ENCODE results near the gene GABRA5. TPM values are rescaled to one million over a fixed set of nuclear protein-coding genes. Genes with fewer than 3 reads are reported as not detected.

Gene GABRA5
- total and polyA plus RNA-seq, 2 donors (not counting 1 experiment from before 2014, with no cell fraction given), result not detected

DNA sequence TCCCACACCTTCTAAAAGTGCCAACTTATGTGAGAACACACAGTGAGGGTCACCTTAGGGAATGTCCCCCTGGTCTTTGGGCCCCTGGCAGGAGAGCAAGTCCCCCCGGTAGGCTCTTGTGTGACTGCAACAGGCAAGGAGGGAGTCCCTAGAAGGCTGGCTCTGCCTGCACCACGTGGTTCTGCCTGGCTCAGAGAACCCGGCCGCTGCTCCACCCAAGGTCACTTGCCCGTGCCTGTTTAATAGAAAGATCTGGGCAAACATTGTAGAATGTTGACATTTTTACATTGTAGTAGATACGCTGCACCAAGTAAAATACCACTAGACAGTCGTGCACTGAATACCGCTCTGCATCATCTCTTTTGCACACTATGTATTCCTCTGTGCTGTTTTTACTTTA is 21.9 kb downstream of the GABRA5 start:
- 55% methylated on average over 5 of the region's 8 CpGs for WGBS (ENCODE audit: insufficient coverage)
- CTCF ChIA-PET, result interaction anchor here (1.1 to 2.6 kb wide), 2 partner anchors 9 to 16 kb away, joined by 4 to 11 read pairs; no protein-coding TSS in a partner anchor
- H3K4me1 Mint-ChIP-seq, result no peaks in the 10 kb centered on the region
- Histone ChIP-seq H3K9ac (ENCODE audit: low read length) (no peak overlapping the region), H3K79me2 (ENCODE audit: control insufficient read depth, insufficient read depth, low read length) (no peaks in the 10 kb centered on the region), H3K4me1 (ENCODE audit: control insufficient read depth in 2 of 2, insufficient read depth in 2 of 2, low read length in 2 of 2) (no peaks in the 10 kb centered on the region), H3K36me3 (replicated peaks in 1 of 2; ENCODE audit: control extremely low read depth in 1 of 2, control insufficient read depth in 1 of 2, extremely low read depth in 1 of 2, insufficient read depth in 2 of 2, low read length in 1 of 2) (no peaks in the 10 kb centered on the region), H3K4me2 (replicated peaks; ENCODE audit: low read depth, low read length, poor library complexity, severe bottlenecking) (no peak overlapping the region), H3K27me3 (replicated peaks in 1 of 4; ENCODE audit: control extremely low read depth in 1 of 4, control insufficient read depth in 3 of 4, insufficient read depth in 4 of 4, low read length in 3 of 4) (peaks cover 0 to 7% (median 0%) of the 10 kb centered on the region in 4 experiments), H3K9me3 (ENCODE audit: control extremely low read depth in 1 of 3, control insufficient read depth in 2 of 3, insufficient read depth in 1 of 3, low read length in 2 of 3) (peaks cover 0 to 10% (median 0%) of the 10 kb centered on the region in 3 donors), H2AFZ (ENCODE audit: insufficient read depth, low read depth, low read length, poor library complexity, severe bottlenecking) (no peak overlapping the region), H3K4me3 (ENCODE audit: control extremely low read depth in 1 of 5, extremely low read depth in 1 of 5, insufficient read depth in 1 of 5, low read depth in 2 of 5, low read length in 4 of 5) (no peak overlapping the region), H3K27ac (ENCODE audit: low read length in 2 of 2) (no peak overlapping the region), H4K20me1 (ENCODE audit: control insufficient read depth, insufficient read depth, low read length, poor library complexity, severe bottlenecking) (no peaks in the 10 kb centered on the region)
- TF ChIP-seq EZH2 (IDR thresholded peaks at IDR 0.05; ENCODE audit: borderline replicate concordance, insufficient read depth, low read depth, low read length, poor library complexity, severe bottlenecking) (no peak), CTCF (IDR thresholded peaks at IDR 0.05) (no peak)
- no peak overlapping the region for H3K27ac Mint-ChIP-seq
- ATAC-seq (ENCODE audit: low read depth), result no peak
- no peaks in the 10 kb centered on the region for H3K9me3 Mint-ChIP-seq (ENCODE audit: insufficient read depth)
- no peak overlapping the region for H3K4me3 Mint-ChIP-seq
- no peak for DNase-seq
- no peaks in the 10 kb centered on the region for H3K27me3 Mint-ChIP-seq
- intact Hi-C loops (cut with micrococcal nuclease), result no loop called here
- POLR2A ChIA-PET, result no interaction called here

GRCh38 chr15:26889298-26889898 is 22.5 kb downstream of the GABRA5 start:
- H3K27ac ChIP-seq (ENCODE audit: low read length in 2 of 2), result no peak overlapping the region
- TF ChIP-seq CTCF (IDR thresholded peaks at IDR 0.05), result peak; percentile 88
- no peak for TF ChIP-seq EZH2 (IDR thresholded peaks at IDR 0.05; ENCODE audit: borderline replicate concordance, insufficient read depth, low read depth, low read length, poor library complexity, severe bottlenecking)
- no peaks in the 10 kb centered on the region for H3K36me3 ChIP-seq (replicated peaks in 1 of 2; ENCODE audit: control extremely low read depth in 1 of 2, control insufficient read depth in 1 of 2, extremely low read depth in 1 of 2, insufficient read depth in 2 of 2, low read length in 1 of 2)
- H3K4me2 ChIP-seq (replicated peaks; ENCODE audit: low read depth, low read length, poor library complexity, severe bottlenecking), result no peak overlapping the region
- Mint-ChIP-seq H3K27me3 (no peaks in the 10 kb centered on the region), H3K9me3 (ENCODE audit: insufficient read depth) (no peaks in the 10 kb centered on the region), H3K4me1 (no peaks in the 10 kb centered on the region), H3K27ac (no peak overlapping the region), H3K4me3 (no peak overlapping the region)
- H2AFZ ChIP-seq (ENCODE audit: insufficient read depth, low read depth, low read length, poor library complexity, severe bottlenecking), result no peak overlapping the region
- no peak overlapping the region for H3K4me3 ChIP-seq (ENCODE audit: control extremely low read depth in 1 of 5, extremely low read depth in 1 of 5, insufficient read depth in 1 of 5, low read depth in 2 of 5, low read length in 4 of 5)
- WGBS (ENCODE audit: insufficient coverage), result no CpG with 5 or more reads among the region's 5 CpGs
- peaks cover 0 to 7% (median 0%) of the 10 kb centered on the region in 4 experiments for H3K27me3 ChIP-seq (replicated peaks in 1 of 4; ENCODE audit: control extremely low read depth in 1 of 4, control insufficient read depth in 3 of 4, insufficient read depth in 4 of 4, low read length in 3 of 4)
- DNase-seq, result peak; percentile 67
- H4K20me1 ChIP-seq (ENCODE audit: control insufficient read depth, insufficient read depth, low read length, poor library complexity, severe bottlenecking), result no peaks in the 10 kb centered on the region
- no peak overlapping the region for H3K9ac ChIP-seq (ENCODE audit: low read length)
- CTCF ChIA-PET, result interaction anchor here (1.1 to 2.6 kb wide), 3 partner anchors 9 to 17 kb away, joined by 3 to 11 read pairs (median 4); no protein-coding TSS in a partner anchor
- intact Hi-C loops (cut with micrococcal nuclease), result no loop called here
- no peaks in the 10 kb centered on the region for H3K4me1 ChIP-seq (ENCODE audit: control insufficient read depth in 2 of 2, insufficient read depth in 2 of 2, low read length in 2 of 2)
- H3K79me2 ChIP-seq (ENCODE audit: control insufficient read depth, insufficient read depth, low read length), result no peaks in the 10 kb centered on the region
- H3K9me3 ChIP-seq (ENCODE audit: control extremely low read depth in 1 of 3, control insufficient read depth in 2 of 3, insufficient read depth in 1 of 3, low read length in 2 of 3), result peaks cover 0 to 15% (median 0%) of the 10 kb centered on the region in 3 donors
- no peak for ATAC-seq (ENCODE audit: low read depth)
- POLR2A ChIA-PET, result no interaction called here

Data from B cell (primary cell).